Measurements from ENCODE around the gene AQP12B.
"Not testable (repeated sequence)": the region's sequence is repeated elsewhere in the genome, so short reads cannot be mapped to it uniquely, and the experiment has no call there.

The AQP12B gene

GRCh38 chr2:240682431-240683224 is at the start of gene AQP12B:
Gene AQP12B, minus strand, starts transcription at chr2:240682885. Its CDS starts 48 bp downstream, at chr2:240682837.
- not testable (repeated sequence) for DNase-seq

GRCh38 chr2:240732184-240732583 is 49.5 kb upstream of the AQP12B start:
- DNase-seq = no peak

- DNase-seq = no peak
Observed at GRCh38 chr2:240731178-240731545, 48.5 kb upstream of the AQP12B start.

- no peak for DNase-seq
Observed at GRCh38 chr2:240730501-240731177, 48.0 kb upstream of the AQP12B start.

GRCh38 chr2:240728827-240729226 is 46.1 kb upstream of the AQP12B start:
- no peak for DNase-seq

- no peak for DNase-seq
Observed at GRCh38 chr2:240728361-240728760, 45.7 kb upstream of the AQP12B start.

- no peak for DNase-seq
Observed at GRCh38 chr2:240727913-240728312, 45.2 kb upstream of the AQP12B start.

GRCh38 chr2:240727439-240727838 is 44.8 kb upstream of the AQP12B start:
- DNase-seq = no peak

- DNase-seq = no peak
Observed at GRCh38 chr2:240726876-240727275, 44.2 kb upstream of the AQP12B start.

GRCh38 chr2:240725671-240726070 is 43.0 kb upstream of the AQP12B start:
- DNase-seq = no peak

- DNase-seq = no peak
Observed at GRCh38 chr2:240725266-240725665, 42.6 kb upstream of the AQP12B start.

- DNase-seq = no peak
Observed at GRCh38 chr2:240724431-240724830, 41.7 kb upstream of the AQP12B start.

GRCh38 chr2:240723851-240724250 is 41.2 kb upstream of the AQP12B start:
- no peak for DNase-seq

- no peak for DNase-seq
Observed at GRCh38 chr2:240722796-240723735, 40.4 kb upstream of the AQP12B start.

GRCh38 chr2:240722376-240722775 is 39.7 kb upstream of the AQP12B start:
- no peak for DNase-seq

- DNase-seq = no peak
Observed at GRCh38 chr2:240721596-240722180, 39.0 kb upstream of the AQP12B start.

- no peak for DNase-seq
Observed at GRCh38 chr2:240720686-240721595, 38.3 kb upstream of the AQP12B start.

GRCh38 chr2:240719676-240720545 is 37.2 kb upstream of the AQP12B start:
- no peak for DNase-seq

- no peak for DNase-seq
Observed at GRCh38 chr2:240718896-240719490, 36.3 kb upstream of the AQP12B start.

Measured in DMS79 treated with DMSO at 0.1 percent for 48 hours (cell line).